Keratinocyte (primary cell): Measurements from ENCODE around the gene CDCP2. TPM values are rescaled to one million over a fixed set of nuclear protein-coding genes. Genes with fewer than 3 reads are reported as not detected.

Source experiments
- DNase-seq: peaks from one replicate; pipeline ENCODE4 v3.0.0-alpha.2; 2011; ENCODE audit warnings: low read depth, missing footprints, low spot score
- FAIRE-seq: peaks from 2 replicates; lab custom pipeline; 2011; peaks lifted over from hg19 to GRCh38; lab: Jason Lieb, UNC
- H2AFZ ChIP-seq: 2 replicates; pipeline ENCODE4 v1.6.0; 2012; ENCODE audit warnings: low read length, control low read depth, inconsistent platforms; ENCODE audit not compliant: control insufficient read depth
- H3K27ac ChIP-seq: 2 replicates; pipeline ENCODE4 v1.5.1; 2011; ENCODE audit warnings: low read length; ENCODE audit not compliant: control insufficient read depth, insufficient read depth
- H3K27me3 ChIP-seq: 3 replicates; pipeline ENCODE4 v1.6.0; 2011; ENCODE audit warnings: low read length; ENCODE audit not compliant: control insufficient read depth, insufficient read depth; ENCODE audit errors: extremely low read depth
- H3K36me3 ChIP-seq, 2 experiments: 2 replicates in 1 of 2; 3 replicates in 1 of 2; pipeline ENCODE4 v1.5.1; 2011; ENCODE audit warnings: low read length in 2 of 2, mild to moderate bottlenecking in 1 of 2; ENCODE audit not compliant: control insufficient read depth in 2 of 2, insufficient read depth in 2 of 2; ENCODE audit errors: extremely low read depth in 1 of 2
- H3K4me1 ChIP-seq: 3 replicates; pipeline ENCODE4 v1.5.1; 2011; ENCODE audit warnings: low read length; ENCODE audit not compliant: control insufficient read depth, insufficient read depth; ENCODE audit errors: extremely low read depth
- H3K4me2 ChIP-seq: 3 replicates; pipeline ENCODE4 v1.6.0; 2011; ENCODE audit warnings: low read depth, low read length; ENCODE audit not compliant: control insufficient read depth, insufficient read depth; ENCODE audit errors: extremely low read depth
- H3K4me3 ChIP-seq, 3 experiments: fragments of 200-600 bp in 1 of 3; sonication (generic) in 1 of 3; 2 replicates in 2 of 3; 3 replicates in 1 of 3; pipeline ENCODE4 v1.5.1; 2011 to 2016; ENCODE audit warnings: low read length in 3 of 3, mild to moderate bottlenecking in 3 of 3, control low read depth in 2 of 3, inconsistent platforms in 1 of 3, low read depth in 1 of 3, mixed read lengths in 1 of 3, mixed run types in 1 of 3, moderate library complexity in 1 of 3; ENCODE audit not compliant: control insufficient read depth in 2 of 3, insufficient read depth in 2 of 3; ENCODE audit errors: extremely low read depth in 1 of 3
- H3K79me2 ChIP-seq: 2 replicates; pipeline ENCODE4 v1.6.0; 2012; ENCODE audit warnings: low read length; ENCODE audit not compliant: control insufficient read depth, insufficient read depth
- H3K9ac ChIP-seq: 3 replicates; pipeline ENCODE4 v1.6.0; 2011; ENCODE audit warnings: low read length; ENCODE audit not compliant: control insufficient read depth, insufficient read depth; ENCODE audit errors: extremely low read depth
- H3K9me1 ChIP-seq: 3 replicates; pipeline ENCODE4 v1.6.0; 2011; ENCODE audit warnings: low read length; ENCODE audit not compliant: control insufficient read depth, insufficient read depth; ENCODE audit errors: extremely low read depth
- H3K9me3 ChIP-seq: 2 replicates; pipeline ENCODE4 v1.5.1; 2012; ENCODE audit warnings: low read depth, low read length; ENCODE audit not compliant: control insufficient read depth
- H4K20me1 ChIP-seq: 3 replicates; pipeline ENCODE4 v1.6.0; 2011; ENCODE audit warnings: low read length; ENCODE audit not compliant: control insufficient read depth, insufficient read depth; ENCODE audit errors: extremely low read depth
- CTCF ChIP-seq, 3 experiments: IDR thresholded peaks in 1 of 3; conservative IDR thresholded peaks in 1 of 3; optimal IDR thresholded peaks in 1 of 3; 2 replicates in 2 of 3; 3 replicates in 1 of 3; pipeline versions ENCODE3 to v1.5.1; 2011; ENCODE audit warnings: low read length in 3 of 3, mild to moderate bottlenecking in 3 of 3, moderate library complexity in 2 of 3, control low read depth in 1 of 3, inconsistent platforms in 1 of 3; ENCODE audit not compliant: insufficient read depth in 2 of 3; ENCODE audit errors: extremely low read depth in 1 of 3
- EZH2 ChIP-seq: IDR thresholded peaks from one replicate; pipeline ENCODE4 v1.6.1; 2012; ENCODE audit warnings: inconsistent platforms, mild to moderate bottlenecking, low read length, moderate library complexity
- dilution Hi-C: fragments of 300-500 bp; cut with MboI; formaldehyde crosslinking; loops from one replicate; pipeline ENCODE4 v1.7.0; 2020; ENCODE audit warnings: low sequenced_read_pairs; ENCODE audit not compliant: extremely low pct_ligation_motif_present
- polyA plus RNA-seq, 5 experiments: library from polyadenylated mRNA; depleted of rRNA in 3 of 5; stranded (reverse) in 3 of 5; stranded (forward) in 1 of 5; unstranded in 1 of 5; fragments of >200 nt; gene quantifications; 1 replicate in 1 of 5; 2 replicates in 3 of 5; 3 replicates in 1 of 5; pipeline versions ENCODE4 v1.2.1 to v1.2.3, GENCODE V29; 2011 to 2012; ENCODE audit warnings: missing spikeins in 2 of 5, low read depth in 1 of 5, low replicate concordance in 1 of 5

CDCP2 gene
- polyA plus RNA-seq, 1 donor (not counting 4 experiments of a cell fraction or from before 2014, with no cell fraction given), result not detected

DNA sequence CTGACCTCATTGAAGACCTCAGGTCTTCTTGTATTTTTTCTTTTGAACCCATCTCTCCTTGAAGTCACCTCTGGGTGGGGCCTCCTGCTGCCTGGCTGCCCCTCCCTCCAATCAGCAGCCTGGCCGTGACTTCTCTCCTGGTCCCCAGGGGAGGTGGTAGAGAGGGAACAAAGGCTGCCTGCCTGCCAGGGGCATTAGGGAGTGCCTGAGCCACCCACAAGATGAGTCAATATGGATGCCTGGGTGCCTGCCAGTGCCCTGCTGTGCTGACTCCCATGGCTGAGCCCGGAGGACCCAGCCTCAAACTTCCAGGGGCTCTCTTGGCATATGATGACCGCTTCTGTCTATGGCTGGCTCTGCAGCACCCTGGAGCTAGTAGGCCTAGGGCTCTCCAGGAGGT, 5.3 kb upstream of the CDCP2 start:
- Histone ChIP-seq H3K79me2 (no peaks in the 10 kb centered on the region), H3K36me3 (no peaks in the 10 kb centered on the region), H3K9ac (no peak overlapping the region), H3K27me3 (peaks cover 6% of the 10 kb centered on the region), H3K4me2 (no peak overlapping the region), H3K9me3 (no peaks in the 10 kb centered on the region), H4K20me1 (no peaks in the 10 kb centered on the region), H3K4me1 (peaks cover 16% of the 10 kb centered on the region), H3K9me1 (no peaks in the 10 kb centered on the region), H3K4me3 (no peak overlapping the region), H3K27ac (no peak overlapping the region), H2AFZ (no peak overlapping the region)
- DNase-seq (no peak), FAIRE-seq (no peak)
- dilution Hi-C loops, result no loop called here
- TF ChIP-seq CTCF (optimal IDR thresholded peaks at IDR 0.05 in 1 of 3, IDR thresholded peaks at IDR 0.05 in 1 of 3, conservative IDR thresholded peaks at IDR 0.05 in 1 of 3; ENCODE audit: extremely low read depth in 1 of 3, insufficient read depth in 2 of 3, low read length in 3 of 3), result no peak
- TF ChIP-seq EZH2, result no peak

DNA sequence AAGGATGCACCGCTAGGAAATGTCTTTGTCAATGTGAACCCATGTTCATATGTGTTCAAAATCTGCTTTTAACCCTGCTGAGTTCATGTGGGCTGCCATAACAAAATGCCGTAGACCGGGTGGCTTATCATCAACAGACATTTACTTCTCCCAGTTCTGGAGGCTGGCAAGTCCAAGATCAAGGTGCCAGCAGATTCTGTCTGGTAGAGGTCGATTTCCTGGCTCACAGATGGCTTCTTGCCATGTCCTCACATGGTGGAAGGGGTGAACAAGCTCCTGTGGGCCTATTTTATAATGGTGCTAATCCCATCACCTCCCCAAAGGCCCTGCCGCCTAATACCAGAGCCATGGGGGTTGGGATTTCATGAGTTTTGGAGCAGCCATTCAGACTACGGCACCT, 4.6 kb upstream of the CDCP2 start:
- Histone ChIP-seq H3K79me2 (no peaks in the 10 kb centered on the region), H3K9me1 (no peaks in the 10 kb centered on the region), H4K20me1 (no peaks in the 10 kb centered on the region), H3K9me3 (no peaks in the 10 kb centered on the region), H3K27me3 (peaks cover 6% of the 10 kb centered on the region), H3K27ac (no peak overlapping the region), H3K4me1 (peaks cover 16% of the 10 kb centered on the region), H3K36me3 (no peaks in the 10 kb centered on the region), H3K9ac (no peak overlapping the region), H3K4me2 (no peak overlapping the region), H3K4me3 (no peak overlapping the region), H2AFZ (no peak overlapping the region)
- dilution Hi-C loops, result no loop called here
- no peak for DNase-seq
- no peak for FAIRE-seq
- TF ChIP-seq EZH2 (no peak), CTCF (optimal IDR thresholded peaks at IDR 0.05 in 1 of 3, IDR thresholded peaks at IDR 0.05 in 1 of 3, conservative IDR thresholded peaks at IDR 0.05 in 1 of 3; ENCODE audit: extremely low read depth in 1 of 3, insufficient read depth in 2 of 3, low read length in 3 of 3) (no peak)
